Spleen (tissue), 7 donors: ENCODE data around the gene SMARCAD1.

Source experiments
- POLR2A ChIP-seq, 3 donors: fragments of 450-650 bp; IDR thresholded peaks; one replicate each; pipeline ENCODE4 v1.5.1; 2017; ENCODE audit warnings: antibody characterized with exemption in 3 of 3, mild to moderate bottlenecking in 1 of 3
- POLR2AphosphoS5 ChIP-seq, 3 donors: sonication (generic); formaldehyde crosslinking; IDR thresholded peaks; one replicate each; pipeline ENCODE4 v1.5.1; 2017; ENCODE audit warnings: antibody characterized with exemption in 3 of 3
- TF ChIP-seq, protein P1 (sequence below), 11 experiments: fragments of 200-600 bp in 7 of 11; fragments of 450-650 bp in 4 of 11; sonication (generic) in 4 of 11; IDR thresholded peaks in 8 of 11; conservative IDR thresholded peaks in 3 of 11; 1 replicate in 7 of 11; 2 replicates in 4 of 11; pipeline versions ENCODE4 v1.4.0 to v1.8.0; 2016 to 2021; ENCODE audit warnings: antibody characterized with exemption in 11 of 11, inconsistent platforms in 4 of 11, mild to moderate bottlenecking in 1 of 11
- donor health status: DM: no; HTN: no; CAD: no; lungs with moderate emphysema.
- donor health status: DM: no; HTN: no; CAD: no.
- donor health status: DM: no; HTN: no; CAD: no.

DNA sequence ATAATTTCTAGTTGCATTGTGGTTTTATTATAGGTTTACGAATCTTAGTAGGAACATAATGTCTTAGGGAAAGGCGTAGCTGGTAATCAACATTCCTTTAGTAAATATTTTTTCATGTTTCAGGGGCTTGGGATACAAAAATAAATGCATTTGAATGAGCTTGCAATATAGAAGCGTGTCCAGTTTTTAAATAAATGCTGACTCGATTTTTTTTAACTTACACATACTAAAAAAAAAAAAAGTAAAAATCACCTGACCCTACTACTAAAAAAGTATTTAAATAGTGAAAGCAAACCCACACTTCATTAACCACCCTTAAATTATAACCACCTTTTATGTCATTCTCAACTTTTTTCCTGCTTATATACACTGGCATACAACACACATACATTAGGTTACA is 29.6 kb downstream of the SMARCAD1 start:
- TF ChIP-seq, protein P1, sequence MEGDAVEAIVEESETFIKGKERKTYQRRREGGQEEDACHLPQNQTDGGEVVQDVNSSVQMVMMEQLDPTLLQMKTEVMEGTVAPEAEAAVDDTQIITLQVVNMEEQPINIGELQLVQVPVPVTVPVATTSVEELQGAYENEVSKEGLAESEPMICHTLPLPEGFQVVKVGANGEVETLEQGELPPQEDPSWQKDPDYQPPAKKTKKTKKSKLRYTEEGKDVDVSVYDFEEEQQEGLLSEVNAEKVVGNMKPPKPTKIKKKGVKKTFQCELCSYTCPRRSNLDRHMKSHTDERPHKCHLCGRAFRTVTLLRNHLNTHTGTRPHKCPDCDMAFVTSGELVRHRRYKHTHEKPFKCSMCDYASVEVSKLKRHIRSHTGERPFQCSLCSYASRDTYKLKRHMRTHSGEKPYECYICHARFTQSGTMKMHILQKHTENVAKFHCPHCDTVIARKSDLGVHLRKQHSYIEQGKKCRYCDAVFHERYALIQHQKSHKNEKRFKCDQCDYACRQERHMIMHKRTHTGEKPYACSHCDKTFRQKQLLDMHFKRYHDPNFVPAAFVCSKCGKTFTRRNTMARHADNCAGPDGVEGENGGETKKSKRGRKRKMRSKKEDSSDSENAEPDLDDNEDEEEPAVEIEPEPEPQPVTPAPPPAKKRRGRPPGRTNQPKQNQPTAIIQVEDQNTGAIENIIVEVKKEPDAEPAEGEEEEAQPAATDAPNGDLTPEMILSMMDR (IDR thresholded peaks at IDR 0.05 in 8 of 11, conservative IDR thresholded peaks at IDR 0.05 in 3 of 11): no peak
- no peak for TF ChIP-seq POLR2A (IDR thresholded peaks at IDR 0.05)
- TF ChIP-seq POLR2AphosphoS5 (IDR thresholded peaks at IDR 0.05): no peak
